IMR-90 (cell line): Measurements from ENCODE around the gene FEM1B. TPM values are rescaled to one million over a fixed set of nuclear protein-coding genes. Genes with fewer than 3 reads are reported as not detected.

Experiments used
- ATAC-seq: fragments of 200-7000 bp; cut with Tn5 transposase; 2 replicates; pipeline ENCODE4 v1.9.1; 2020; ENCODE audit warnings: low read depth, mild to moderate bottlenecking, moderate library complexity
- BruUV-seq: library from RNA; stranded (reverse); fragments of 400-500 nt; replicated peaks from 2 replicates; lab custom pipeline; 2021; lab: Mats Ljungman, UMichigan
- CTCF ChIA-PET: fragments of 300-600 bp; formaldehyde crosslinking; extraction: SDS; loops from one replicate; lab custom pipeline; 2021; ENCODE audit warnings: antibody characterized with exemption; lab: Yijun Ruan, JAX
- POLR2A ChIA-PET: fragments of 300-600 bp; sonication (Branson Sonifier 250); formaldehyde crosslinking; loops from one replicate; lab custom pipeline; 2022; ENCODE audit warnings: antibody characterized with exemption; ENCODE audit not compliant: unreplicated experiment; lab: Charles Lee
- DNase-seq: peaks from one replicate; pipeline ENCODE4 v3.0.0; 2013
- H2AFZ ChIP-seq: replicated peaks from 2 replicates; pipeline ENCODE3; 2013; ENCODE audit warnings: low read length, mild to moderate bottlenecking; ENCODE audit not compliant: poor library complexity
- H2AK5ac ChIP-seq: 2 replicates; pipeline ENCODE4 v1.6.1; 2013; ENCODE audit warnings: low read depth, low read length, inconsistent platforms
- H2AK9ac ChIP-seq: replicated peaks from 2 replicates; pipeline ENCODE3; 2013; ENCODE audit warnings: mild to moderate bottlenecking, low read depth, low read length, moderate library complexity; ENCODE audit not compliant: poor library complexity
- H2BK120ac ChIP-seq: 2 replicates; pipeline ENCODE4 v1.6.1; 2013; ENCODE audit warnings: low read depth, low read length, inconsistent platforms
- H2BK15ac ChIP-seq: 3 replicates; pipeline ENCODE4 v1.6.1; 2013; ENCODE audit warnings: low read depth, low read length, inconsistent platforms
- H2BK20ac ChIP-seq: 2 replicates; pipeline ENCODE4 v1.6.1; 2013; ENCODE audit warnings: low read depth, mild to moderate bottlenecking, inconsistent platforms, low read length, moderate library complexity
- H2BK5ac ChIP-seq: 2 replicates; pipeline ENCODE4 v1.6.1; 2013; ENCODE audit warnings: mild to moderate bottlenecking, low read depth, low read length, inconsistent platforms; ENCODE audit not compliant: poor library complexity, severe bottlenecking
- H3K14ac ChIP-seq: replicated peaks from 2 replicates; pipeline ENCODE4 v1.6.1; 2013; ENCODE audit warnings: low read depth, low read length, inconsistent platforms
- H3K18ac ChIP-seq: 2 replicates; pipeline ENCODE4 v1.6.1; 2013; ENCODE audit warnings: low read depth, low read length, control low read depth
- H3K23ac ChIP-seq: 2 replicates; pipeline ENCODE4 v1.6.1; 2013; ENCODE audit warnings: low read depth, low read length, inconsistent platforms
- H3K27ac ChIP-seq: 2 replicates; pipeline ENCODE4 v1.5.1; 2013; ENCODE audit warnings: mild to moderate bottlenecking, control low read depth, low read length; ENCODE audit not compliant: insufficient read depth
- H3K27me3 ChIP-seq: 2 replicates; pipeline ENCODE4 v1.6.1; 2013; ENCODE audit warnings: low read length; ENCODE audit not compliant: control insufficient read depth, insufficient read depth
- H3K36me3 ChIP-seq: 2 replicates; pipeline ENCODE4 v1.6.1; 2013; ENCODE audit warnings: low read length, mixed read lengths; ENCODE audit not compliant: control insufficient read depth, insufficient read depth
- H3K4ac ChIP-seq: 2 replicates; pipeline ENCODE4 v1.6.1; 2013; ENCODE audit warnings: low read depth, low read length, inconsistent platforms
- H3K4me1 ChIP-seq: 2 replicates; pipeline ENCODE4 v1.6.1; 2013; ENCODE audit warnings: low read length, mixed read lengths; ENCODE audit not compliant: control insufficient read depth, insufficient read depth
- H3K4me2 ChIP-seq: 2 replicates; pipeline ENCODE4 v1.6.1; 2013; ENCODE audit warnings: low read depth, mild to moderate bottlenecking, control low read depth, low read length, moderate library complexity
- H3K4me3 ChIP-seq: 2 replicates; pipeline ENCODE4 v1.5.1; 2013; ENCODE audit warnings: low read depth, mild to moderate bottlenecking, control low read depth, low read length, moderate library complexity; ENCODE audit not compliant: insufficient read depth
- H3K56ac ChIP-seq: 2 replicates; pipeline ENCODE4 v1.6.1; 2013; ENCODE audit warnings: low read length, inconsistent platforms; ENCODE audit not compliant: insufficient read depth; ENCODE audit errors: extremely low read depth
- H3K79me1 ChIP-seq, 2 experiments: 2 replicates each; pipeline ENCODE4 v1.6.1; 2013; ENCODE audit warnings: low read length in 2 of 2, inconsistent platforms in 1 of 2, low read depth in 1 of 2
- H3K9ac ChIP-seq: 2 replicates; pipeline ENCODE4 v1.6.1; 2013; ENCODE audit warnings: low read depth, low read length, control low read depth
- H3K9me1 ChIP-seq: 2 replicates; pipeline ENCODE4 v1.6.1; 2013; ENCODE audit warnings: low read length, inconsistent platforms; ENCODE audit not compliant: insufficient read depth
- H3K9me3 ChIP-seq: 2 replicates; pipeline ENCODE4 v1.6.1; 2013; ENCODE audit warnings: low read length; ENCODE audit not compliant: control insufficient read depth, insufficient read depth
- H4K20me1 ChIP-seq: 2 replicates; pipeline ENCODE4 v1.6.1; 2013; ENCODE audit warnings: low read length, inconsistent platforms; ENCODE audit not compliant: insufficient read depth
- H4K5ac ChIP-seq: 2 replicates; pipeline ENCODE4 v1.6.1; 2013; ENCODE audit warnings: mild to moderate bottlenecking, low read depth, low read length, control low read depth
- H4K8ac ChIP-seq, 2 experiments: 2 replicates each; pipeline ENCODE4 v1.6.1; 2013; ENCODE audit warnings: low read depth in 2 of 2, low read length in 2 of 2, control low read depth in 1 of 2, inconsistent platforms in 1 of 2
- H4K91ac ChIP-seq: 2 replicates; pipeline ENCODE4 v1.6.1; 2013; ENCODE audit warnings: low read depth, low read length, inconsistent platforms; ENCODE audit not compliant: insufficient read depth
- CEBPB ChIP-seq: IDR thresholded peaks from 2 replicates; pipeline ENCODE4 v1.6.1; 2012; ENCODE audit warnings: low read depth, low read length, improper control_type of control experiment
- CHD1 ChIP-seq: IDR thresholded peaks from 2 replicates; pipeline ENCODE4 v1.6.1; 2012; ENCODE audit warnings: low read depth, low read length, improper control_type of control experiment
- FOS ChIP-seq: fragments of 150-350 bp; IDR thresholded peaks from 2 replicates; pipeline ENCODE4 v1.6.1; 2016; ENCODE audit warnings: low read depth, low read length
- MAFK ChIP-seq: IDR thresholded peaks from 2 replicates; pipeline ENCODE4 v1.6.1; 2012; ENCODE audit warnings: low read depth, low read length, improper control_type of control experiment
- MAZ ChIP-seq: IDR thresholded peaks from 2 replicates; pipeline ENCODE4 v1.6.1; 2012; ENCODE audit warnings: low read depth, mild to moderate bottlenecking, low read length, improper control_type of control experiment, moderate library complexity, borderline replicate concordance
- MXI1 ChIP-seq: IDR thresholded peaks from 2 replicates; pipeline ENCODE4 v1.6.1; 2012; ENCODE audit warnings: low read depth, mild to moderate bottlenecking, low read length, moderate library complexity, borderline replicate concordance
- NFE2L2 ChIP-seq: fragments of 150-350 bp; IDR thresholded peaks from 2 replicates; pipeline ENCODE4 v1.6.1; 2016; ENCODE audit warnings: low read depth, mild to moderate bottlenecking, low read length
- POLR2A ChIP-seq: IDR thresholded peaks from 2 replicates; pipeline ENCODE4 v1.6.1; 2012; ENCODE audit warnings: mild to moderate bottlenecking, low read depth, low read length
- RFX5 ChIP-seq: IDR thresholded peaks from 2 replicates; pipeline ENCODE4 v1.8.0; 2012; ENCODE audit warnings: low read depth, mild to moderate bottlenecking, low read length, moderate library complexity
- SMC3 ChIP-seq: fragments of 150-350 bp; IDR thresholded peaks from 2 replicates; pipeline ENCODE4 v1.6.1; 2016; ENCODE audit warnings: low read depth, mild to moderate bottlenecking, antibody characterized with exemption, low read length, moderate library complexity
- WGBS, 2 experiments: methylation state at CpG; one replicate each; pipeline versions ENCODE4 v1.1.5 to v1.1.7; 2013; ENCODE audit warnings: missing lambda C conversion rate in 2 of 2; ENCODE audit not compliant: insufficient read length in 1 of 2; ENCODE audit errors: extremely low coverage in 2 of 2; 5-methylcytosine and 5-hydroxymethylcytosine counted together
- dilution Hi-C: fragments of 300-500 bp; cut with HindIII; formaldehyde crosslinking; loops from one replicate; pipeline ENCODE4 v1.14.3; 2018; ENCODE audit warnings: low sequenced_read_pairs; ENCODE audit not compliant: unreplicated experiment
- in situ Hi-C: fragments of 300-500 bp; cut with MboI; formaldehyde crosslinking; loops from 3 replicates; pipeline ENCODE4 v1.14.3; 2019; ENCODE audit warnings: low sequenced_read_pairs, inconsistent platforms, mixed read lengths
- intact Hi-C: fragments of 100-400 bp; cut with micrococcal nuclease; formaldehyde crosslinking; loops from 2 replicates; pipeline ENCODE4 v1.10.0; 2022
- polyA plus RNA-seq, 3 experiments: library from polyadenylated mRNA; depleted of rRNA; stranded (reverse); fragments of >200 nt; gene quantifications; 2 replicates each; pipeline ENCODE4 v1.2.3, GENCODE V29; 2012; ENCODE audit warnings: low replicate concordance in 1 of 3
- total RNA-seq: library from RNA; depleted of rRNA; stranded (reverse); fragments of >200 nt; gene quantifications from 2 replicates; pipeline ENCODE4 v1.2.3, GENCODE V29; 2012
- TF ChIP-seq, protein P1 (sequence below): fragments of 150-350 bp; IDR thresholded peaks from 2 replicates; pipeline ENCODE4 v1.6.1; 2017; ENCODE audit warnings: mild to moderate bottlenecking, antibody characterized with exemption, low read length, low read depth
- TF ChIP-seq, protein P2 (sequence below): conservative IDR thresholded peaks from 2 replicates; pipeline ENCODE4 v1.5.1; 2012; ENCODE audit warnings: mild to moderate bottlenecking, low read depth, low read length, improper control_type of control experiment

Gene FEM1B
- total and polyA plus RNA-seq, 2 of the 4 experiments (the other 2 are of a cell fraction), result 16.9 to 51.4 TPM

DNA sequence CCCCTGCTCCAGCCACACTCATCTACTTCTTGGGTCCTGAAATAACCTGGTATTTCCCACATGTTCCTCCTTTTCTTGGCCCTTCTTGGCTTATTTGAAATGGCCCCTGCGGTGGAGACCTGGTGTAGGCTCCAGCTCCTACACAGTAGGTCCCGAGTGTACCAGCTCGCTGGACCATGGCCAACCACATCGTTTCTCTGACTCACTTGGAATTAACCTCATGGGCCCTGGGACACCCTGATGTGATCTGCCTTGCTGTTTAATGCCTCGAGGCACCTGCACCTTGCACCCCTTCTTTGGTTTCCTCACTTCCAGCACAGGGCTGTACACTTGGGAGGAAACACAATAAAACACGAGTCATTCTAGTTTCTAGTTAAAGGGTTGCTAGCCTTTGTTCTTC is 60.3 kb downstream of the FEM1B start:
- no peak overlapping the region for H2BK20ac ChIP-seq
- no peak overlapping the region for H4K91ac ChIP-seq
- POLR2A ChIA-PET, result no interaction called here
- no peak overlapping the region for H3K9ac ChIP-seq
- DNase-seq (no peak), ATAC-seq (no peak)
- H3K27me3 ChIP-seq, result no peaks in the 10 kb centered on the region
- in situ Hi-C loops (no loop called here), intact Hi-C loops (no loop called here), dilution Hi-C loops (no loop called here)
- BruUV-seq, result no TSS peak
- H3K14ac ChIP-seq, result no peak overlapping the region
- H2AK9ac ChIP-seq, result peak overlapping the region; percentile 23
- H3K9me1 ChIP-seq, result peaks cover 18% of the 10 kb centered on the region
- no peak overlapping the region for H3K23ac ChIP-seq
- no peak for TF ChIP-seq CEBPB
- no peak for TF ChIP-seq MAFK
- TF ChIP-seq, protein P1, sequence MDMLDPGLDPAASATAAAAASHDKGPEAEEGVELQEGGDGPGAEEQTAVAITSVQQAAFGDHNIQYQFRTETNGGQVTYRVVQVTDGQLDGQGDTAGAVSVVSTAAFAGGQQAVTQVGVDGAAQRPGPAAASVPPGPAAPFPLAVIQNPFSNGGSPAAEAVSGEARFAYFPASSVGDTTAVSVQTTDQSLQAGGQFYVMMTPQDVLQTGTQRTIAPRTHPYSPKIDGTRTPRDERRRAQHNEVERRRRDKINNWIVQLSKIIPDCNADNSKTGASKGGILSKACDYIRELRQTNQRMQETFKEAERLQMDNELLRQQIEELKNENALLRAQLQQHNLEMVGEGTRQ, result no peak
- TF ChIP-seq MAZ, result no peak
- no peak for TF ChIP-seq RFX5
- no peak for TF ChIP-seq FOS
- TF ChIP-seq POLR2A, result no peak
- no peak for TF ChIP-seq SMC3
- TF ChIP-seq NFE2L2, result no peak
- TF ChIP-seq CHD1, result no peak
- TF ChIP-seq, protein P2, sequence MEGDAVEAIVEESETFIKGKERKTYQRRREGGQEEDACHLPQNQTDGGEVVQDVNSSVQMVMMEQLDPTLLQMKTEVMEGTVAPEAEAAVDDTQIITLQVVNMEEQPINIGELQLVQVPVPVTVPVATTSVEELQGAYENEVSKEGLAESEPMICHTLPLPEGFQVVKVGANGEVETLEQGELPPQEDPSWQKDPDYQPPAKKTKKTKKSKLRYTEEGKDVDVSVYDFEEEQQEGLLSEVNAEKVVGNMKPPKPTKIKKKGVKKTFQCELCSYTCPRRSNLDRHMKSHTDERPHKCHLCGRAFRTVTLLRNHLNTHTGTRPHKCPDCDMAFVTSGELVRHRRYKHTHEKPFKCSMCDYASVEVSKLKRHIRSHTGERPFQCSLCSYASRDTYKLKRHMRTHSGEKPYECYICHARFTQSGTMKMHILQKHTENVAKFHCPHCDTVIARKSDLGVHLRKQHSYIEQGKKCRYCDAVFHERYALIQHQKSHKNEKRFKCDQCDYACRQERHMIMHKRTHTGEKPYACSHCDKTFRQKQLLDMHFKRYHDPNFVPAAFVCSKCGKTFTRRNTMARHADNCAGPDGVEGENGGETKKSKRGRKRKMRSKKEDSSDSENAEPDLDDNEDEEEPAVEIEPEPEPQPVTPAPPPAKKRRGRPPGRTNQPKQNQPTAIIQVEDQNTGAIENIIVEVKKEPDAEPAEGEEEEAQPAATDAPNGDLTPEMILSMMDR, result no peak
- no peak for TF ChIP-seq MXI1
- H2AFZ ChIP-seq, result no peak overlapping the region
- H3K4me2 ChIP-seq, result no peak overlapping the region
- CTCF ChIA-PET, result interaction anchor here (1.0 kb wide), 1 partner anchor 25 kb away, joined by 4 read pairs; no protein-coding TSS in a partner anchor
- no peak overlapping the region for H4K8ac ChIP-seq
- H3K27ac ChIP-seq, result no peak overlapping the region
- no peaks in the 10 kb centered on the region for H4K20me1 ChIP-seq
- no peak overlapping the region for H3K4me3 ChIP-seq
- peaks cover 21% of the 10 kb centered on the region for H3K4me1 ChIP-seq
- H3K4ac ChIP-seq, result no peak overlapping the region
- no peak overlapping the region for H3K56ac ChIP-seq
- H3K36me3 ChIP-seq, result peaks cover 2% of the 10 kb centered on the region; the same call in 1 of the 2 replicates
- no peak overlapping the region for H2BK15ac ChIP-seq
- WGBS, 2 experiments, result 83% methylated on average over 2 of the region's 6 CpGs; no CpG with 5 or more reads in 1 of the 2 experiments
- no peaks in the 10 kb centered on the region for H3K79me1 ChIP-seq
- no peak overlapping the region for H3K18ac ChIP-seq
- no peak overlapping the region for H2AK5ac ChIP-seq
- no peak overlapping the region for H2BK5ac ChIP-seq
- H3K9me3 ChIP-seq, result no peaks in the 10 kb centered on the region
- no peak overlapping the region for H2BK120ac ChIP-seq
- no peak overlapping the region for H4K5ac ChIP-seq
